ENCODE measurements around the gene NRXN3.

Gene NRXN3

DNA sequence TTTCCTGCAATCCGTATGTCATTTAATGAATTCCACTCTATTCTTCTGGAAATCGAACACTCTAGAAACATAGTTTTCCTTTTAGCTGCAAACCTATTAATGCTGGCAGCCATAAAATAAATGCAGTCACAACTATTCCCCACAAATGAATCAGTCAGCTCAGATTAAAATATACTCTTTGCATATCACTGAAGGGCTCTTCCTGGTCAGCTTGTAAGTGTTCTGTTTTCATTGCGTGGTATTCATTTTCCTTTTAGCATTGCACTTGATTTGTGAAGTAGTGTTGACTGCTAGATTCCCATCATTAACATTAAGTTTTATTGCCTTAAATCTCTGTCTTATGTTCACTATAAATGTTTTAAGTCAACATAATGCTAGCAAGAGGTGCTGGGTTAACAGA is 1355.2 kb downstream of the NRXN3 start:
- no peak for FAIRE-seq

DNA sequence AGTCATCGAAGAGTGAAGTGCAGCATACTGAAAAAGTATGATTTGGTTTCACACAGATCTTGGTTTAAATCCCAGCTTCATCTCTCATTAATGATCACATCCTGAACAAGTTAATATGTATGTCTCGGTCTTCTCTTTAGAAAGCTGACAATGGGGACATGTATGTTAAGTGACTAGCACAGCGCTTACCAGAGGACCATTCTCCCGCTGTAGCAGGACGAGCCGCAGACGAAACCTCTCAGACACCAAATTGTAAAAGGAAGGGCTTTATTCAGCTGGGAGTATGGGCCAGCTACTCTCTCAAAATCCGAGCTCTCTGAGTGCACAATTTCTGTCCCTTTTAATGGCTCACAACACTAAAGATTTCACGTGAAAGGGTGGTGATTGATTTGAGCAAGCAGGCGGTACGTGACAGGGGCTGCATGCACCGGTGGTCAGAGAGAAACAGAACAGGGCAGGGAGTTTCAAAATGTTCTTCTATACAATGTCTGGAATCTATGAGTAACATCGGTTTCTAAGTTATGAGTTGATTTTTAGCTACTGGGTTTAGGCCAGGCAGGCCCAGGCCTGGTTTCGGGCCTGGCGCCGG is 1358.7 kb downstream of the NRXN3 start:
- no peak for FAIRE-seq

DNA sequence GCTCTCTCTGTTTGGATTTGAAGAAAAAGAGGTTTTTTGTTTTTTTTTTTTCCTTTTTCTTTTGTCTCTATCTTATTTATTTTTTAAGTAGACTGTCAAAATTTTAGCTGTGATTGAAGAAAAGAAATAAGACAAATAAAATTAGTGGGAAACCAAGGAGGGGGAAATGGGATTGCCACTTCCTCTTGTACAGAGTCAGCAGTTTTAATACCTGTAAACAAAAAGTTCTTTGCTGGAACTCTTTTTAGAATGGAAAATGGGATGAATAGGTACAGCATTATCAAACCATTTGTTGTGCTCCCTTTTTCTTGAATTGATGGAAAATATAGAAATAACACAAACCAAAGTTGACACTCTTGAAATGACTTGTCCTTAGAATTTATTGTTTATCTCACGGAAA is 1360.4 kb downstream of the NRXN3 start:
- FAIRE-seq = no peak

DNA sequence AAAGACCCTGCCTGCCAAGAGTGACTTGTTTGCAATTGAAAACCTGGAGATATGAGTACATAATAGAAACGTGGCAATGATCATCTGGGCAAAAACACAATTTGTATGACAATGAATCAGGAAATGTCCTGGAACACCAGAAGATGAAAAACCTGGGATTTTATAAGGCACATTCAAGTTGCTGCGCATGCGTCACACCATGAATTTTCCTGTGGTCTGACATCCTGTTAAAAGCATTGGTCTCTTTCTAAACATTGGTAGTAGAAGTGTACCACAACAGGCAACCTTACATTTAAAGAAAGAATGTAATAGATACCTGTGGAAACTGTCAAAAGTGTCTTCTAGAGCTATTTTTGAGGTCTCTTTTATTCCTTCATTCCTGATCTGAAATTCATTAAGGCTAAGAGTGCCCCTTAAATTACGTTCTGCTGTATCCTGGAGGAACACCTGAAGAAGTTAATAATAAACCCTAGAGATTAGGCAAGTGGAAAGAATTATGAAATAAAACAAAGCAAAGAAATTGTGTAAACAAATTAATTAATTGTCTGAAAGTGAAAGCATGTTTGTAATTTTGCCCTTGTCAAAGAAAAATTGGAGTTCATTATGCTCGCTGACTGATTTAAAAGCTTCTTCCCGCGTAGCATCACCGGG is 1364.7 kb downstream of the NRXN3 start:
- FAIRE-seq = no peak

DNA sequence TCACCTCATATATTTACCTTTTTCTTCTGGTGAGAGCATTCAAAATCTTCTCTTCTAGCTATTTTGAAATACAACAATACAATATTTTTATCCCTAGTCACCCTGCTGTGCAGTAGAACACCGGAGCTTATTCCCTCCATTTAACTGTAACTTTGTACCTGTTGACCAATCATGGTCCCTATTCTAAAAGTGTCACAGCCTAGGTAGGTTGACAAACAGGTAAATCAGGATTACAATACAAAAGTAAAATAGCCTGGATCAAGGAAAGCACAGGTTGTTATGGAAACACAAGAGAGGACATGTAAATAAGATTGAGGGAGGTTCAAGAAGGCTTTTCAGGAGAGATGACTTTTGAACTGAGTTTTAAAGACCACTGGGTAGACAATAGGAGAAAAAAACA is 1370.2 kb downstream of the NRXN3 start:
- FAIRE-seq = no peak

DNA sequence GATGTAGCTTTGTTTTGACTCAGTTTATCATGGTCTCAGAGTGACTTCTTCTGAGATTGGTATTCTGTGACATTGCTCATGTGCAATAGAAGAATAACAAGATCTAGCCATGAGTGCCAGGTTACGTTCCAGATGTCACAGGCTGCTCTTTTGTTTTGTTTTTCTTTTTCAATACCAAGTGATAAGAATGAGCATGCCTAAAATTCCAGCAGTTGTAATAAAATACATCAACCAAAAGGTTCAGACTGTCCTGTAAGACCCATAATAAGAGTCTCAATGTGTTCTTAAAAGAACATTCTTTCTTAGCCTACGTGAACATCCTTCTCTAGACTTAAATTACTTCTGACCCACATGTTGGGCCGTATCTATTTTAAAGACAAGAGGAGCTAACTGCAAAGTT is 1371.9 kb downstream of the NRXN3 start:
- no peak for FAIRE-seq

DNA sequence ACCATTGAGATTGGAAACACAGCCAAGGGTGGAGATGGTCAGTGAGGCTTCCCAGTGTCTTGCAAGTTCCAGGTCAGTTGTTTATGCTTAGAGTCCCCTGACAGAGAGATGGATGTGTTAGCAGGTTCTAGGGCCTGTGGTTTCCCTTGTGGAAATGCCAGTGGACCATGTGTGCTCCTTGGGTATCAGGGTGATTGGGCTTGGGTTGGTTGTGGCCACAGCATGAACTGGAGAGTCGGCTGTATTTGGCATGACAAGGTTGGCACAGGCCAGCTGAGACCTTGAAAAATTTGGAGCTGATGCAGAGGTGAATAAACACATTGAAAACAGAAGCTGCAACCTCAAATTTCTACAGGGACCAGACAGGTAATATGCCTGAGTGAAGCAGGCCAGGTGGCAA is 1373.2 kb downstream of the NRXN3 start:
- FAIRE-seq = no peak

DNA sequence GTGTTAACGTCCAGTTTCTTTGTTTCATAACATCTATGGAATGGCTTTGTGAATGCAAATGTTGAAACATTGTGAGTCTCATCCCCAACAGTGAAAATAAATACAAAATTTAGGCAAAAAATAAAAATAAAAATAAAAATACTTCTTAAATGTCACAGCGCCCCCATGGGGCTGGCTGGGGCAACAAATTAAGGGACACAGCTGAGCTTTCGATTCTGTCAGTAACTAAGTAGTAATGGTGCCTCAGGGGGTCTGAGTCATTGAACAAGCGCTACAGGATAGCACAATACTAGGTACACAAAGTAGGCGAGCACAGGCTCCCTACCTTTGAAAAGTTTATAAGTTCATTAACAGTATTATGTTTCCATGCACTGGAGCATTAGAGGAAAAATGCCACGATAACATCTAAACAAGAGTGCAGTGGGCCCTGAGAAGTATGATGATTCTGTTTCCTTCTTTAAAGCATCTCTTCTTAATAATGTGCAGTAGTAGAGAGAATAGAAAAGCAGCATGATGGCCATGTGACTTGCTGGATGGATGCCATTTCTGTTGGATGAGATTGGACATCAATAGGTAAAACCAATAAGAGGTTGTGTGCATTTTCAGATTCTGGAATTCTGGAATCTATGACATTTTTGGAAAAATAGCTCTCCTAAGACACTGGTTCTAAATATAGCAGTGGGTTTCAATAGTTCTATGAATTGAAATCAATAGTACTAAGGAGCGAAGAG is 1374.0 kb downstream of the NRXN3 start:
- FAIRE-seq = no peak

DNA sequence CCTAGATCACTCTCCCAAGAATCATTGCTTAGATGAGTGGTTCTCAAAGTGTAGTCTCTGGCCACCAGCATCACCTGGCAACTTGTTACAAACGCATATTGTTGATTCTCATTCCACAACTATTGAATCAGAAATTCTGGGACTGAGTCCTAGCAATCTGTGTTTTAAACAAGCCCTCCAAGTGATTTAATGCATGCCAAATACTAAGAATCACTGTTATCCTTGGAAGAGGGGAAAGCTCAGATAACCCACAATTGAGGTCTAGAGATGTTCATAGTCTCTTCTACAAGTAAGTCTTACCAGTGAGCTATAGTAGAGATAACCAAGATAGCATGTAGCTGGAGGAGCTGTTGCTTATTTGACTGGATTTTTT is 1374.5 kb downstream of the NRXN3 start:
- FAIRE-seq = no peak

DNA sequence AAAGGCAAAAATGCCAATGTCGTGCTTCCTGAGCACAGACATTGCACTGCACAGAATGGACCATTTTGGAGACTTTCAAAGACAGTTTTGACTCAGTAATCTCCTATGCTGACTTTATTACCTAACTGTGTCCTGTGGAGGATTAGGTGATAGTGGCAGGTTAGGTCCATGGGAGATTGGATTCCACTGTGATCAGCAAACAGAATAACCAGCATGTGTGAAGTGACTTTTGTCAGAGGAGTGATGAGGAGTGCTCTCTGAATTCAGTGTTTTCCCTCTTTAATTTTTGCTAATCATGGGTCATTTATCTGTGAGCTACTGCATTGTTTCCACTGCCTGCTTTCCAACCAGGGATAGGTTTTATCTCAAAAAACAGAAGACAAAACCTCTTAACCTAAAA is 1378.7 kb downstream of the NRXN3 start:
- no peak for FAIRE-seq

DNA sequence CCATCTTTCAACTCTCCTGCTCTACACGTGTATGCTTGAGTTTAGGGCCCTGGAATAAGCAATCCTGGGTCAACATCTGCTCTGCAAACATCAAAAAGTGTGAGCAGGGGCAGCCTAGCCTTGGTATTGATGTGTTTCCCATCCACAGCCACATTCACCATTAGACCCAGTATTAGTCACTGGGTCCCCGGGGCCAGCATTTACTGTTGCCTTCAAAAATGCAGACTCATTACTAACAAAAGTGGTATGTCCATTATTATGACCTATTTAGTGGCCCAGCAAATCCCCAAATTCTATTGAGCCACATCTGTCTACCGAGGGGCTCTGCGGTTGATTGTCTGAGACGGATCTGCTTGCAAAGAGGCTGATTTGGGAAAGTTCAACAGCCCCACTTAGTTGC is 1379.3 kb downstream of the NRXN3 start:
- no peak for FAIRE-seq

DNA sequence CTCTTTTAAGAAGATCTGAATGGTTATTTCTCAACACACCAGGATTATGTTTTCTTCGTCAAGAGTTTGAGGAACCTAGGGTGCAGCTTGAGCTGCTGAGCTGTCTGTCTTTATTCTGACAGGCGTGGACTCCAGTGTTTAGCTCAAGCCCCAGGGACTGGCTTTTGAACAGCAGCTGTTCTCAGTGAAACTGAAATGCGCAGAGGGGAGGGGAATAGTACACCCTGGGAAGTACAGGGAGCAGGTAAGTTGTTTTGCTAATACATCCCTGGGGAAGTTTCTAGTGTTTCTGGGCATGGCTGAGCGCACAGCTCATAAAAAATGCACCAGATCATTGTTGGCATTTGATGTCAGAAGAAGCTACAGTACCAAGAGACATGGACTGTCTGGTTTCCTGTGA is 1381.3 kb downstream of the NRXN3 start:
- no peak for FAIRE-seq

DNA sequence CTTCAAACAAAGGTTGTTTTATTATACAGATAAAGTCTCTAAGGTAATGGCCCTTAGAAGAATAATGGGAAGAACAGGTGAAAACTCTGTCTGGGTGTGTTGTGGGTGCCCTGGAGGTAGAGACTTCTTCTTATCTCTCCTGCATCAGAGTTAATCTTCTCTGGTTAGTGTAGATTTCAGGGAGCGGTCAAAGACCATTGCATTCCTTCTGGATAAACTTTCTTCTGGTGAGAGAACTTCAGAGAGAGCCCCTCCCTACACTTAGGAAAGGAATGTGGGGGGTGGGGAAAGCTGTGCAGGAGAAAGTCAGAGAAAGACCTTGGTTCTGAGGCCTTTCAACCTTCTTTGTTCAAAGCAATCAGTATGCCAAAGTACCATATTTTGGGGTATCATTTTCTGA is 1382.6 kb downstream of the NRXN3 start:
- no peak for FAIRE-seq

DNA sequence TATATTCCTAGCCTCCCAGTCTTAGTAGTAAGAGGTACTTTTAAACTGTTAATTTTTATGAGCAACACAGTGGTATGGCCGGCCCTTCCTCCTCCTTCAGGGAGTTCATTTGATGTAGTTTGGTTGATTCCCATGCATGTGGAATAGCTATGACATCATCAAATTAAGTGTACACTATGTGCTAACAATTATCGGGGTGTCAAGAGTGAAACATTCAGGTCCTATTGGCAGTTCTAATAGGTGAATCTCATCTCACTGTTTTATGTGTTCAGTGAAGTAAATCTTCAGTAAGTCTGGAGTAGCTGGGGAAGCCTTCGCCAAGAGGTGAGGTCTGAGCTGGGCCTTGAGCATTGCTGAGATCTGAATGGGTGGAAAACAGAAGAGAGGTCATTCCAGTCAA is 1384.6 kb downstream of the NRXN3 start:
- no peak for FAIRE-seq

DNA sequence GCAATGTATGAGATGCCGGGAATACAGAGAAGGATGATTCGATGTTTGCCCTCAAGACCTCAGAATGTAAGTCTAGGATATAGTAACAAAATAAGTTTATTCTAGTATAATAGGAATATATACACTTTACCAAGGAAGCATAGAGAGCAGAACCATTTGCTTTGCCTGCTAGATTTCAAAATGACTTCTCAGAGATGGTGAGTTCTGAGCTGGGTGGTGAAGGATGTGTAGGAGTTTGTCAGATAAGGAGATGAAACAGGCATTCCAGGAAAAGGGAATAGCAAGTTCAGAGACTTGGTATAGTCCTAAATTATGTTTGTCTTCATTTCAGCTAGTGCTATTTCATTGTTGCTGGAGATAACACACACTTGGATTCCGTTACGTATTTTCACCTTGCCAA is 1385.3 kb downstream of the NRXN3 start:
- no peak for FAIRE-seq

DNA sequence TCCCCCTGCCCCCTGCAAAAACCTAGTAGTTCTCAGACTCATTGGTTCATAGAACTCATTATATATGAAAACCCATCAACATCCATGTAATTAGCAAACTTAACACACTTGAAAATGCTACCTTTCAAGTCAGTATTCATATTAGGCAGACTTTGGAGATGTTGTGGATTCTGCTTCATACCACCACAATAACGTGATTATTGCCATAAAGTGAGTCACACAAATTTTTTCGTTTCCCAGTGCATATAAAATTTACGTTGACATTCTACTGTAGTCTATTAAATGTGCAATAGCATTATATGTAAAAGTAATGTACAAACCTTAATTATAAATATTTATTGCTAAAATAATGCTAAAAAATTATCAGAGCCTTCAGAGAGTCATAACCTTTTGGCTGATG is 1387.1 kb downstream of the NRXN3 start:
- FAIRE-seq = no peak

DNA sequence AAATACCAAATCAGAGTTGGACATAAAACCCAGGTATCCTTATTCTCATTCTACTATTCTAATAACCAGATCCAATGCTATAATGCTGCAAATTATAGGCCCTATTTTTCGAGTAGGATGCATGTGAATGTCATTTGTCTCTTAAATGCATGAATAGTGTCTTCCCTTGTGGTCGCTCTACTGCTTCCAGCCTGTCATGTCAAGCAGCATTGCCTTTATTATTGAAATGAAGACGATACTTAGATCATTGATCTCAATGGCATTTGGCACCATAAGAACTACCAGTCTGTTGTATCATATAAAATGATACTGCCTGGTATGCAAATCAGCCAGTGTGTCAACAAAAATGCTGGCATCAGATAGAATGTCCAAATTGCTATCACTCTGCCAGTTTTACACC is 1392.0 kb downstream of the NRXN3 start:
- no peak for FAIRE-seq

DNA sequence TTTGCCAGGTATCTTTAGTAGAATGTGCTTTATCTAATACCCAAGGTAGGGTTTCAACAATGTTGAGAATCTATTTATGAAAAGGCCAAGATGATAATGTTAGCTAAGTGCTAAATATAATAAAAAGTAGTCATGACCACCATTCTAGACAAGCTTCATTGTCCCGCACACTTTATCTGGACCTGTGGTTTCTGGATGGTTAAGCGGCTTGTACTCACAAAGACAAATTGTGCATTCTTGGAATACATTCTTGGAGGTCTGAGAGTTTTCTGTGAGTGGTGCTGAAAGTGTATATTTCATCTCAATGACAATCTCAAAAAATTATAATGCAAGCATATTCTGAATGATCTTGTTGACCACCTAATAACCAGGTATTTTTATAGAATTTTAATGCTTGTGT is 1394.2 kb downstream of the NRXN3 start:
- FAIRE-seq = no peak

DNA sequence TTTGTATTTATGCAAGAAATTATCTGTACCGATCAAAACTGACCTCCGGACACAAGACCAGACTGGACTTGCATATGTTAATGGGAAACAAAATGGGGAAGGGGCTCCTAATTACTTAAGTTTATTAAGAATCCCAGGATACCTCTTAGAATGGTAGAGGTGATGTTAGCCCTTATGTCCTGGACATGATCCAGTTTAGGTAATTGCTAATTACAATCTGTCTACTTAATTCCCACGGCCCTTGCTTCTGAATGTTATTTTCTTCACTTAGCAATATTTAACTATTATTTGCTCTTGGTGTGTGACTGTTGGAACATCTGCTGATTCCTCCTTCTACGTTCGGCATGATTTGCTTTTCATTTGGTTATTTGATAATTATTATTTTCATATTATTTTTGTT is 1397.1 kb downstream of the NRXN3 start:
- no peak for FAIRE-seq

DNA sequence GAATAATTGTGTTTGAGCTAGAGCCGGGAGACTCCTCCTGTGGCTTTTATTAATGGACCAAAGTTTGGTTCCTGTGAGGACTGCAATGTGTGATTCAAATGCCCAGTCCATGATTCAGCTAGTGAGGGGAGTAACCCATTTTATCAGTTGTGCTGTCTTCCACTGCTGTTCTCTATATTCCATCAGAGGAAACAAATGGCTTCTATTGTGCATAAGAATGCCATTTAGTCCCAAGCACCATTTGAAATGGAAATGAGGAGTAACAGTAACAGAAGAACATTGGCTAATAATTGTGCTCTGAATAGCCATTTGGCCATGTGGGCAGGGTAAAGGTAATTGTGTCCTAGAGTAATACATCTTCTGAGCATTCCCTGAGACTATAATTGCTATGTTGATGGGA is 1398.4 kb downstream of the NRXN3 start:
- FAIRE-seq = no peak

DNA sequence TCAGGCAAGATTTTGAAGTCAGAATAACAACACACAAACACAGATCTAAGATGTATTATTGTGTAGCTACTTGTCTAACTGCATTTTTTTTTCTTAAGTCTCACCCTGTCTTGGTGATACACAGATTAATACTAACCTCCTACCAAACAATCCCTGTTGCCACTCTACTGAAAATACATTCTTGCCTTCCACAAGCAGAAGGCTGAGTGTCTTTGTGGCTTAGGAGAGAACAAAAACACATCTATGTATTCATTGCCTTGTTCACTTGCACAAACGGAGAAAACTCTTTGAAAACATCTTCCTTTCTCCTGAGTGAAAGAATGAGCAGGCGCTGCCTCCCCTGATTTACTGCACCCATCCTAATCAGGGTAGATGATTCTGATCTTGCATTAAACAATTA is 1398.9 kb downstream of the NRXN3 start:
- no peak for FAIRE-seq

DNA sequence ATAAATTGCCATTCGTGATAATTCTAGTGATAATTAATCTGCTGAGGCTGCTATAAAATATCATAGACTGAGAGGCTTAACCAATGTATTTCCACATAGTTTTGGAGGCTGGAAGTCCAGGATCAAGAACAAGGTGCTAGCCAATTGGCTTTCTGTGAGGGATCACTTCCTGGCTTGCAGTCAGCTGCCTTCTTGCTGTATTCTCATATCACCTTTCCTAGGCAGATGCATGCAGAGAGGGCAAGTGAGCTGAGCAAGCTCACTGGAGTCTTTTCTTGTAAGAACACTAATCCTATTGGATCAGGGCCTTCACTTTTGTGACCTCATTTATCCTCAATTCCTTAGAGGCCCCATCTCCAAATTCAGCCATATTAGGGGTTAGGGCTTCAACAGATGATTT is 1400.5 kb downstream of the NRXN3 start:
- no peak for FAIRE-seq

DNA sequence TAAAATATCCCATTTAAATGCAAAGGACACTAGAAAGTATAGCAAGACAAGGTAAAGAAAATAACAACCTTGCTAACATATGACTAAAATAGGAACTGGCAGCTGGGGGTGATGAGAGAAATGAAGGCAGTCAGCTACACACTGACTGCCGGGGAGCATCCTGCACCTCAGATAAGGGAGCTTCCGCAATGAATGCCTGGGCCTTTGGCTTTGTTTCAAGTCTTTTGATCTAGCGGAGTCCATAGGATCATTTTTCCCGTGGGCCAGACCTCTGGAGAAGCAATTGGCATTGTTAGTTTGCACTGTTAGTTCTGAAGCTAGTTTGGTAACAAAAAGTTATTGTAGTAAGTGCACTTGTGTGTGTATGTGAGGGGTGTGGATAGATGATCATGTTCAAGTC is 1401.2 kb downstream of the NRXN3 start:
- FAIRE-seq = no peak

DNA sequence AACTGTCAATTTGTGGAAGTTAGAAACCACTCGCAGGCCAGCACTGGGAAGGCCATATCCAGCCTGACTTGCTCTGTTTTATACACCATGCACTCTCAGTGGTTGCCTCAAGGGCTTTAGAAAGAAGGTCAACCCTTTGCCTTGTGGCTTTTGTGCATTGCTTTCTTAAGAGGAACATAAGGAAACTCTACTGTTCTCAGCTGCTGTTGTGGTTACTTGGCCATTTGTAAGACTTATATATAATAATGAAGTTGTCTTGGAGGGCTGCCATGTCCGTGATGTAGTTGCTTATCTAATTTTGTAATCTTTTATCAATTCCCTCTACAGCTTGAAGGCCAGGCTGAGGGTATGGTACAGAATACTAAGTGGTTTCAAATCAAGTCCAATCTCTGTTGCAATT is 1403.3 kb downstream of the NRXN3 start:
- FAIRE-seq = no peak

DNA sequence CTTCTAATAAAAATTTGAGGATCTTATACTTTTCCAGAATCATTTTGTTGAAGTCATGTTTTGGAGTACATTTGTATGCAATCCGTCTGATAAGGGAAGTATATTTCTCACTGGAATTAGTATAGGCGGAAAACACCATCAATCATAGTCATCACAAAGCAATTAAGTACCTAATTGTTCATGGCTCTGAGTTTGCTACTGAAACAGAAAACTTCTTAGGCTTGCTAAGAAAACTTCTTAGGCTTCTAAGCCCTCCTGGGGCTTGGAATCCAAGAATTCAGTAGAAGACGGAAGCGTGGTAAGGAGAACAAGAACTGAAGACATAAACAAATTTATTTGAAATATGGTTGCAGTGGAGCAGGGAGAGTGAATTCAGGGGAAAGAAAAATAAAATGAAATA is 1404.9 kb downstream of the NRXN3 start:
- FAIRE-seq = no peak
